Natural killer cell (primary cell): ENCODE results near the gene PKHD1. TPM values are rescaled to one million over a fixed set of nuclear protein-coding genes. Genes with fewer than 3 reads are reported as not detected.

Experiments
- ATAC-seq, 3 donors: fragments of 150-1000 bp in 2 of 3; fragments of 200-7000 bp in 1 of 3; cut with Tn5 transposase; 1 replicate in 1 of 3; 2 replicates in 2 of 3; pipeline ENCODE4 v1.10.0; 2021; ENCODE audit warnings: mild to moderate bottlenecking in 2 of 3, moderate library complexity in 2 of 3
- DNase-seq, 2 donors: peaks; one replicate each; pipeline versions ENCODE4 v3.0.0 to v3.0.0-alpha.2; 2013 to 2021; ENCODE audit warnings: mixed read lengths in 1 of 2
- H3K27ac ChIP-seq: one replicate; pipeline ENCODE4 v1.5.1; 2013; ENCODE audit warnings: mild to moderate bottlenecking, low read length
- H3K27me3 ChIP-seq: one replicate; pipeline ENCODE4 v1.6.1; 2013; ENCODE audit warnings: low read length; ENCODE audit not compliant: control insufficient read depth, insufficient read depth
- H3K36me3 ChIP-seq: one replicate; pipeline ENCODE4 v1.6.1; 2013; ENCODE audit warnings: low read length; ENCODE audit not compliant: control insufficient read depth, insufficient read depth
- H3K4me1 ChIP-seq: one replicate; pipeline ENCODE4 v1.6.1; 2013; ENCODE audit warnings: low read length; ENCODE audit not compliant: control insufficient read depth, insufficient read depth
- H3K4me3 ChIP-seq: one replicate; pipeline ENCODE4 v1.5.1; 2013; ENCODE audit warnings: low read length
- H3K9me3 ChIP-seq: one replicate; pipeline ENCODE4 v1.6.1; 2013; ENCODE audit warnings: low read length; ENCODE audit not compliant: control insufficient read depth, insufficient read depth
- H3K27ac Mint-ChIP-seq, 2 donors: one replicate each; pipeline ENCODE4 v1.8.0; 2022; ENCODE audit warnings: mild to moderate bottlenecking in 2 of 2, mixed read lengths in 2 of 2, moderate library complexity in 1 of 2
- H3K27me3 Mint-ChIP-seq, 2 donors: one replicate each; pipeline ENCODE4 v1.8.0; 2022; ENCODE audit warnings: low read depth in 2 of 2, mixed read lengths in 2 of 2
- H3K36me3 Mint-ChIP-seq: one replicate; pipeline ENCODE4 v1.8.0; 2022; ENCODE audit warnings: mixed read lengths
- H3K4me1 Mint-ChIP-seq, 2 donors: one replicate each; pipeline ENCODE4 v1.8.0; 2022; ENCODE audit warnings: mixed read lengths in 2 of 2
- H3K4me3 Mint-ChIP-seq: one replicate; pipeline ENCODE4 v1.8.0; 2022; ENCODE audit warnings: mild to moderate bottlenecking, moderate library complexity, mixed read lengths
- H3K9me3 Mint-ChIP-seq, 2 donors: one replicate each; pipeline ENCODE4 v1.8.0; 2022; ENCODE audit warnings: mixed read lengths in 2 of 2
- CTCF ChIP-seq: fragments of 200-600 bp; IDR thresholded peaks from one replicate; pipeline ENCODE4 v1.8.0; 2022; ENCODE audit warnings: antibody characterized with exemption
- WGBS: methylation state at CpG from one replicate; pipeline ENCODE4 v1.1.7; 2013; ENCODE audit warnings: missing lambda C conversion rate; ENCODE audit not compliant: insufficient coverage; 5-methylcytosine and 5-hydroxymethylcytosine counted together
- intact Hi-C: fragments of 100-400 bp; cut with micrococcal nuclease; formaldehyde crosslinking; loops from one replicate; pipeline ENCODE4 v1.14.2; 2022
- total RNA-seq, 4 donors: library from RNA; stranded (reverse); fragments of 120-200 nt in 1 of 4; gene quantifications; one replicate each; pipeline versions ENCODE4 v1.2.3 to v1.2.4, GENCODE V29; 2013 to 2022

PKHD1 gene
- total RNA-seq, 3 donors from 2014 or later (not counting 1 experiment from before 2014, with no cell fraction given) = not detected

GRCh38 chr6:51648774-51649173, 438.6 kb downstream of the PKHD1 start:
- Histone ChIP-seq H3K27me3 (no peaks in the 10 kb centered on the region), H3K4me1 (no peaks in the 10 kb centered on the region), H3K9me3 (no peaks in the 10 kb centered on the region), H3K36me3 (no peaks in the 10 kb centered on the region), H3K27ac (no peak overlapping the region), H3K4me3 (no peak overlapping the region)
- Mint-ChIP-seq H3K27ac (no peak overlapping the region), H3K36me3 (no peaks in the 10 kb centered on the region), H3K27me3 (no peaks in the 10 kb centered on the region), H3K4me1 (no peaks in the 10 kb centered on the region), H3K9me3 (peaks cover 2 to 5% of the 10 kb centered on the region in 2 donors), H3K4me3 (no peak overlapping the region)
- no peak for TF ChIP-seq CTCF
- ATAC-seq (no peak), DNase-seq (no peak)
- intact Hi-C loops = no loop called here

- Mint-ChIP-seq H3K27ac (no peak overlapping the region), H3K27me3 (no peaks in the 10 kb centered on the region), H3K4me1 (no peaks in the 10 kb centered on the region), H3K4me3 (no peak overlapping the region), H3K9me3 (peaks cover 2 to 5% of the 10 kb centered on the region in 2 donors), H3K36me3 (no peaks in the 10 kb centered on the region)
- H3K36me3 ChIP-seq = no peaks in the 10 kb centered on the region
- DNase-seq (no peak), ATAC-seq (no peak)
- no peaks in the 10 kb centered on the region for H3K27me3 ChIP-seq
- H3K4me3 ChIP-seq = no peak overlapping the region
- TF ChIP-seq CTCF = no peak
- H3K27ac ChIP-seq = no peak overlapping the region
- no peaks in the 10 kb centered on the region for H3K9me3 ChIP-seq
- H3K4me1 ChIP-seq = no peaks in the 10 kb centered on the region
- intact Hi-C loops = no loop called here
These were observed 439.2 kb downstream of the PKHD1 start for GRCh38 chr6:51648236-51648635.

- intact Hi-C loops = no loop called here
- Histone ChIP-seq H3K4me1 (no peaks in the 10 kb centered on the region), H3K36me3 (no peaks in the 10 kb centered on the region), H3K9me3 (no peaks in the 10 kb centered on the region), H3K4me3 (no peak overlapping the region), H3K27me3 (no peaks in the 10 kb centered on the region), H3K27ac (no peak overlapping the region)
- H3K4me3 Mint-ChIP-seq = no peak overlapping the region
- H3K27me3 Mint-ChIP-seq = no peaks in the 10 kb centered on the region
- 92% methylated on average over 2 of the region's 2 CpGs for WGBS
- no peak for TF ChIP-seq CTCF
- H3K9me3 Mint-ChIP-seq = peaks cover 5 to 9% of the 10 kb centered on the region in 2 donors
- no peaks in the 10 kb centered on the region for H3K4me1 Mint-ChIP-seq
- ATAC-seq (no peak), DNase-seq (no peak)
- no peak overlapping the region for H3K27ac Mint-ChIP-seq
- H3K36me3 Mint-ChIP-seq = no peaks in the 10 kb centered on the region
These were observed 443.0 kb downstream of the PKHD1 start for GRCh38 chr6:51644426-51644825.

GRCh38 chr6:51640021-51640420, 447.4 kb downstream of the PKHD1 start:
- ATAC-seq (no peak), DNase-seq (no peak)
- Histone ChIP-seq H3K9me3 (no peaks in the 10 kb centered on the region), H3K36me3 (no peaks in the 10 kb centered on the region), H3K4me1 (no peaks in the 10 kb centered on the region), H3K4me3 (no peak overlapping the region), H3K27me3 (no peaks in the 10 kb centered on the region), H3K27ac (no peak overlapping the region)
- Mint-ChIP-seq H3K27me3 (no peaks in the 10 kb centered on the region), H3K4me3 (no peak overlapping the region), H3K36me3 (no peaks in the 10 kb centered on the region), H3K9me3 (peaks cover 0 to 12% of the 10 kb centered on the region in 2 donors), H3K27ac (no peak overlapping the region), H3K4me1 (no peaks in the 10 kb centered on the region)
- whole genome bisulfite sequencing = 90% methylated on average over 5 of the region's 6 CpGs
- intact Hi-C loops = no loop called here
- no peak for TF ChIP-seq CTCF
